Prostate gland (tissue), 2 donors: Measurements from ENCODE around the gene TAGLN.

Source experiments
- POLR2AphosphoS5 ChIP-seq: sonication (generic); formaldehyde crosslinking; IDR thresholded peaks from one replicate; pipeline ENCODE4 v1.6.1; 2017; ENCODE audit warnings: antibody characterized with exemption
- TF ChIP-seq, protein P1 (sequence below), 4 experiments: fragments of 200-600 bp in 2 of 4; fragments of 450-650 bp in 2 of 4; sonication (generic) in 2 of 4; IDR thresholded peaks; 1 replicate in 3 of 4; 2 replicates in 1 of 4; pipeline ENCODE4 v1.5.1; 2016 to 2019; ENCODE audit warnings: antibody characterized with exemption in 4 of 4, mild to moderate bottlenecking in 2 of 4, moderate library complexity in 2 of 4

DNA sequence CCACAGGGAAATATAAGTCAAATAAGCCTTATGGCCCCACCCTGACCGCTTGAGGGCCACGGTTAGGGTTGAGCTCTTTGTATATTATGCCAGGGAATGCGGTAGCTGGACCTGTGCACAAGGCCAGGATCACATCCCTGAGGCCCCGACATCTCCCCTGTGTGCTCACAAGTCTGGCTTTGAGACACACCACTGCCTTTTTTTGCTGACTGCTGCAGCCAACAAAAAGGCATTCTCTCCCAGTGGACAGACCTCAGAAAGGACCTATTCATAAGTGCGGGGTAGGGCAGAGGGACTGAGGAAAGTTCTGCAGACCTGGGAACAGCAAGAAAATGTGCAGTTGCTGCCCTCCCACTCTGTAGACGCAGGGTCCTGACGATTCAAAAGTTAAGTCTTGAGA lies 24.1 kb upstream of the TAGLN start:
- TF ChIP-seq POLR2AphosphoS5: no peak
- TF ChIP-seq, protein P1, sequence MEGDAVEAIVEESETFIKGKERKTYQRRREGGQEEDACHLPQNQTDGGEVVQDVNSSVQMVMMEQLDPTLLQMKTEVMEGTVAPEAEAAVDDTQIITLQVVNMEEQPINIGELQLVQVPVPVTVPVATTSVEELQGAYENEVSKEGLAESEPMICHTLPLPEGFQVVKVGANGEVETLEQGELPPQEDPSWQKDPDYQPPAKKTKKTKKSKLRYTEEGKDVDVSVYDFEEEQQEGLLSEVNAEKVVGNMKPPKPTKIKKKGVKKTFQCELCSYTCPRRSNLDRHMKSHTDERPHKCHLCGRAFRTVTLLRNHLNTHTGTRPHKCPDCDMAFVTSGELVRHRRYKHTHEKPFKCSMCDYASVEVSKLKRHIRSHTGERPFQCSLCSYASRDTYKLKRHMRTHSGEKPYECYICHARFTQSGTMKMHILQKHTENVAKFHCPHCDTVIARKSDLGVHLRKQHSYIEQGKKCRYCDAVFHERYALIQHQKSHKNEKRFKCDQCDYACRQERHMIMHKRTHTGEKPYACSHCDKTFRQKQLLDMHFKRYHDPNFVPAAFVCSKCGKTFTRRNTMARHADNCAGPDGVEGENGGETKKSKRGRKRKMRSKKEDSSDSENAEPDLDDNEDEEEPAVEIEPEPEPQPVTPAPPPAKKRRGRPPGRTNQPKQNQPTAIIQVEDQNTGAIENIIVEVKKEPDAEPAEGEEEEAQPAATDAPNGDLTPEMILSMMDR (IDR thresholded peaks at IDR 0.05): no peak
